ENCODE data around the gene RAB35.

Gene RAB35

DNA sequence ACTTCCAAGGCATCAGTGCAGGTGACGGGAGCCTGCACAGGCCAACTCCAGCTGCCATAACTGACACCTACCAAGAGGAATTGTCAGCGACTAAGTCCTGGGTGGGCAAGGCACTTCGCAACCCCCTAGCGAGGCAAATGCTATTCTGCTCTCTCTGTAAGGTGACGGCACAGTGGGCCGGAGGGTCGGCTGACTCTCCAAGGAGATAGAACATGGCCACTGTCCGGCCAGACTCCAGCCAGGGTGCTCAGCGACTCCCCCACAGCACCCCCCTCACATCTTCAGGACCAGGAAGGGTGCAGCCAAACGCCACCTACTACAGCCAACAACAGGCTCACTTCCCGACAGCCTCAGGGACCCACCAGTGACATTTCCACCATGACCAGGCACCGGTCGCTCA lies 13.2 kb downstream of the RAB35 start:
- no peak for DNase-seq (ENCODE audit: low read depth)

DNA sequence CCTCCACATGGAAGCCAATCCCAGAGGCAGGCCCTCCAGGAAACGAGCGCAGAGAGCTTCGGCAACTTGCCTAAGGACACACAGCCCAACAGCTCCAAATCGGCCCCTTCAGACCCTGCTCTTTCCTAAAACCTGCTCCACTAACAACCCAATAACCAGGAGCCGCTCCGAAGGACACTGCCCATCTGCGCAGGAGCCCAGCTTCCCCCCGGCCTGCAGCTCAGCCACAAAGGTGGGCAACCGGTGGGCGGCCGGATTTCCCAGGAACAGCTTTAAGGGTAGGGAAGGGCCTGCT lies 13.6 kb downstream of the RAB35 start:
- DNase-seq (ENCODE audit: low read depth): no peak

DNA sequence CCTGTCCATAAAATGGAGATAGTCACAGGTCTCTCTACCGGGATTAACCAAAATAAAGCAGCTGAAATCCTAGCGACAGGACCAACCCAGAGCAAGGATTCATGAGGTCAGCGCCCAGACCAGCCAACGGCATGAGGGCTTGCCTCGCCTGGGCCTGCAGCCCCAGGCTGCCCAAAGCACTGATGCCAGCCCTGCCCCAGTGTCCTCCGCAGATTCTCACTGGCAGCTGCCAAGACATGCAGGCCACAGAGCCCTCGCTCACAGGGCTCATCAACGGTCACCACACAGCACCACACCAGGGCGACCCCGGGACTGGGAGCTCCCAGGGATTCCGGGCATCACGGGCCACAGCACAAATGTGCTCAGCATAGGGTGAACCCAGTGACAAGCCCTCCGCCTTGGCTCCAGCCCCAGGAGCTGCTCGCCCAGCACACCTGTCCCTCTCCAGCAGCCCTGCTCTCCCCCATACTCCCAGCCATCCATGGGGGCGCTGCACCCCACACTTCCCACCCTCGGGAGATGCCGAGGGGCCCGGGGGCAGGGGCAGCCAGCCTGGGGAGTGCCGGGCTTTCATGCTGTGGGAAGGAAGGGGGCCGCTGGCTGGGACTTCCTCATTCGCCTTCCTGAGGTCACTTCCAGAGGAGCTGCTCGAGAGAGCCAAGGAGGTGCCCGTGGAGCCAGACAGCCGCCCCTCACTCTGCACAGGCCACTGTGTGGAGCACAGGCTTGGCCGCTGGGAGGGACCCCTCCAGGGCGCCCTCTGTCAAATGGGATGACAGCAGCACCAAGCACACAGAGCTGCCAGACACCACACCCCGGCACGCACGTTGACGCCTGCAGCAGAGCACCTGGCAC lies 14.1 kb downstream of the RAB35 start:
- DNase-seq (ENCODE audit: low read depth): no peak

DNA sequence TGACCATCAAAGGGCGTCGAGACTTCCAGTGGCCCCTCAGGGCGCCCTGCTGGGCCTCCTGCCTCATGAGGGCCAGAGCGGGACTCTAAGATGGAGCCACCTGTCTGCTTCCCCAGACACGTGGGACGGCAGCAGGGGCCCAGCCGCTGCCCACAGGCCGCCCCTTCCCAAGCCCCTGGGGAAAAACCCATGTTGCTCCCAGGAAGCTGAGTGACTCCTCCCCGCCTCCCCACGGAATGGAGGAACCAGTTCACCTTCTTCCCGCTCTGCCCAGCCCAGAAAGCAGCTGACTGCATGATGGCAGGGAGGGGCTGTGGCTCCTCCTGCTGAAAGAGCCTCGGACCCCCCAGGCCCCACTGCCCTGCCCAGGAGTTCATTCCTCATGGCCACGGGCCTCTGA lies 14.9 kb downstream of the RAB35 start:
- DNase-seq (ENCODE audit: low read depth): no peak

- DNase-seq (ENCODE audit: low read depth): no peak
Measured at GRCh38 chr12:120101182-120101581, 15.4 kb downstream of the RAB35 start.

- no peak for DNase-seq (ENCODE audit: low read depth)
Measured at GRCh38 chr12:120100630-120101029, 15.9 kb downstream of the RAB35 start.

DNA sequence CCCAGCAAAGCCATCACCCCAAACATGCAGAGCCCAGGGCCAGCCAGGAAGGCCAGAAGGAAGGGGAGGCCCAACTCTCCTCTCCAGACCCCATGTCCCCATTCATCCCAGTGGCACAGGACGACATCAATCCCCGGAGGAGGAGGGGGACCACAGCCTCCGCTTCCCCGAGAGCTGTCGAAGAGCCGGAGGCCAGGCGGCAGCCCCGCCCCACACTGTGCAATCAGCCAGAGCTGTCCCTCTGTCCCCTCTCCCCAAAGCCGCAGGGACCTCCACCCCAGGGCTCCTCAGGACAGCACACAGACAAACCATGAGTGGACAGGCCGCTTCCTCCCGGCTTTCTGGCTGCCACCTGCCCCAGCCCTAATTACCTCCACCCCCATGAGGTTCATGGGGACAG lies 16.8 kb downstream of the RAB35 start:
- no peak for DNase-seq (ENCODE audit: low read depth)

GRCh38 chr12:120098756-120099470 lies 17.6 kb downstream of the RAB35 start:
- no peak for DNase-seq (ENCODE audit: low read depth)

DNA sequence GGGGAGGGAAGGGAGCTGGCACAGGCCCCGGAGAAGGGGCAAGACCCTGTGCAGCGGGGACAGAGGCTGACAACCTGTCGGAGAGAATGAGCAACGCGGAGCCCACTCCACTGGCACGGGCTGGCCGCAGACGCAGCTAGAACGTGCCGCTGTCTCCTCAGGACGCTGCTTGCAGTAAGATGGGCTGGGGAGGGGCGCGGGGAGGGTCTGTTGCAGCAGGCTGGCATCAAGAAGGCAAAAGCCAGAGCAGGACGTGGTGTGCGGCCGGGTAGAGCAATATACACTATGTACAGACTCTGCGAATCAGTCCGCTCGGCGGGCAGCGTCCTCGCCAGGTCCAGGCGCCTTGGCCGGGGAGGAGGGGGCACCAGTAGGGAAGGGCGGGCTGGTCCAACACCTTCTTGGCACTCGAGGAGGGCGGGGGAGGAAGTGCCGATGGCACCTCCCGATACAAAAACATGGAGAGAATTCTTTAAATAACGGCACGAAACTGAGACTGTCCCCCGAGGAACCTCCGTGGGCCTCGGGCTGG lies 19.8 kb downstream of the RAB35 start:
- DNase-seq (ENCODE audit: low read depth): no peak

- no peak for DNase-seq (ENCODE audit: low read depth)
Measured at GRCh38 chr12:120095736-120096135, 20.8 kb downstream of the RAB35 start.

- no peak for DNase-seq (ENCODE audit: low read depth)
Measured at GRCh38 chr12:120095331-120095730, 21.2 kb downstream of the RAB35 start.

DNA sequence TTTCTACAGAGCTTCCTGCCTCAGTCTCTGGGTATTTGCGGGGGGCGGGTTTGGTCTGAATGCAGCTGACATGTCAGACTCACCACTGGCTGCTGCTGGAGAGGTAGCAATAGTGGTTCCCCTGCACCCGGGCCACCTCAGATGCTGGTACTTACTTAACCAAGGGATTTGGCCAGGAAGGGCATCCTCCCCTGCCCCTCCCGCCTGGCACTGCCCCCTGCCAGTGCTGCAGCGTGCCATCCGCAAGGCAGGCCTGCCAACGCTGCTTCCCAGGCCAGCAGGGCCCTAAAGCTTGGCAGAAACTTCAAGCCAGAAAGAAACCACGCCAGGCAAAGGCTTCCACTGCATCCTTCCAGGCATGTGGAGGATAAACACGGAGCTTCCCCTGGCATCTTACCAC lies 22.1 kb downstream of the RAB35 start:
- no peak for DNase-seq (ENCODE audit: low read depth)

- no peak for DNase-seq (ENCODE audit: low read depth)
Measured at GRCh38 chr12:120093592-120094355, 22.8 kb downstream of the RAB35 start.

GRCh38 chr12:120093336-120093591 lies 23.3 kb downstream of the RAB35 start:
- DNase-seq (ENCODE audit: low read depth): no peak

DNA sequence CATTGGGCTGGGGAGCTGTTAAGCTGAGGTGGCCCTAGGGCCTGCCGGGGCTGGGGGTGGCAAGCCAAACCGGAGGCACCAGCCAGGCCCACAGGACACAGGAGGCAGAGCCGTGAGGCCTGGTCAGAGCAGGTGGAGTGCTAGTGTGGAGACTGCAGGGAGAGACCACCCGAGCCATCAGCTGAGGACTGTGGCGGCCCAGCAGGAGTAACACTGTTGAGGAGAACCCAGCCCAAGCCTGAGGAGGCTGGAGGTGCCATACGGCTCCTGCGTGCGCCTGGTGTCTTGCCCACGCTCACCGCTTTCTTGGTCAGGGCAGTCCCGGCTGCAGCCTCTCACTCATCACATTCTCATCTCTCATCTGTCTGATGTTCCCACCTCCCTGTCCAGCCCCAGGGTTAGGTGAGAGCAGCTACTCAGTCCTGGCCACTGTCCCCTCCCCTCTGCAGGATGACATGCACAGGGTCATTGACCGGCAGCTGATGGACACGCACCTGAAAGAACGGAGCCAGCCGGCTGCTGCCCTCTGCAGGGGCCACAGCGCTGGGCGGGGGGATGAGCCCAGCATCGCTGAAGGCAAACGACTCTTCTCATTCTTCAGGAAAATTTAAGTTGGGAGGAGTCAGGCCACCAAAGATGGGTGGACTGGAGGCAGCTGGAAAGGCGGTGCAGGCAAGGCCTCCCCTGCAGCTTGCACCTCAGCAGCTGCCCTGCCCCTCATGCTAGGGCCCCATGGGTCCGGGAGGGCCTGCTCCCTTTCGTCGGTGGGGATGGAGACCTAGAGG lies 23.8 kb downstream of the RAB35 start:
- DNase-seq (ENCODE audit: low read depth): no peak

DNA sequence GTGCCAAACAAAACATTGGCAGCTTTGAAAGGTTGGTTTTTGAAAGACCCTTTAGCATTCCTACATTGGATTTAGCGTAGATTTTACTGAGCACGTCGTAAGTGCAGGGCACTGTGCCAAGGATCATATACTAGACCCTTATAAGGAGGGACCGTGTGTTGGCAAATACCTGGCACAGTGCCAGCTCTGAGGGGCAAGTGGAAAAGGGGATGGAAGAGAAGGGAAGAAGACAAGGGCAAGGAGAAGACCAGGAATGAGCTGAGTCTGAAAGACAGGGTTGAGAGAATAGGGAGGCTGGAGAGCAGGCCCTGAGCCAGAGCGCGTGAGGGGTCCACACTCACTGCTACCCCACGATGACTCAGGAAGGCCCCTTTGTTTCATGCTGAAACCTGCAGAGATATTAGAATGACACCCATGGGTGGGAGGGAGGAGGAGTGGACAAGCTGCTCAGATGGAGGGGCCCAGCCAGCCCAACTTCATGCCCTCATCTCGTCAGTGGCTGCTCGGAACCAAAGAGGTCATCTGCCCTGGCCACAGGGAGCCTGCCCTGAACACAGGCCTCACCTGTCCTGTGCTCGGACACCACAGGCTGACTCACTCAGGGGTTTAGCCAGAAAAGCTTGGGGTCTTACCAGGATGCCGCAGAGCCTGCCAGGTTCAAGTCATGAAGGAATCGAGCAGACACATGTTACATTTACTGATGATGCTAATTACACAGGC lies 25.0 kb downstream of the RAB35 start:
- no peak for DNase-seq (ENCODE audit: low read depth)

- DNase-seq (ENCODE audit: low read depth): no peak
Measured at GRCh38 chr12:120090626-120091295, 25.8 kb downstream of the RAB35 start.

DNA sequence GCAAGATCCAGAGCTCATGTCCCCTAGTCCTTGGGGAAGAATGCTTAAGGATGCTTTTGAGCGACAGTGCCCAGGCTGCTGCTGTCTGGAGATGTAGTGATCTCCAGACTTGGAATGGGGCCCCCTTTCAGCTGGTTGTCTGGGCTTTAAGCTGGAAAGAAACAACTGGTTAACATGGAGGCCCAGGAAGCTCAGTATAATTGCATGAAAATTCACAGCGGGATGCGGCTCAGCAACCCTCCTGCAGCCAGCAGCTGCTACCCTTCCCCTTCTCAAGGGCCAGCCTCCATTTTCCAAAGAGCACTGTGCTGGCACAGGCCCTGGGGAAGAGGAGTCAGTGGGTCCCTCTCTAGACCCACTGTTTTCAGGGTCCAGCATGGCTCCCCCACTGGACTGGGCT lies 26.3 kb downstream of the RAB35 start:
- no peak for DNase-seq (ENCODE audit: low read depth)

DNA sequence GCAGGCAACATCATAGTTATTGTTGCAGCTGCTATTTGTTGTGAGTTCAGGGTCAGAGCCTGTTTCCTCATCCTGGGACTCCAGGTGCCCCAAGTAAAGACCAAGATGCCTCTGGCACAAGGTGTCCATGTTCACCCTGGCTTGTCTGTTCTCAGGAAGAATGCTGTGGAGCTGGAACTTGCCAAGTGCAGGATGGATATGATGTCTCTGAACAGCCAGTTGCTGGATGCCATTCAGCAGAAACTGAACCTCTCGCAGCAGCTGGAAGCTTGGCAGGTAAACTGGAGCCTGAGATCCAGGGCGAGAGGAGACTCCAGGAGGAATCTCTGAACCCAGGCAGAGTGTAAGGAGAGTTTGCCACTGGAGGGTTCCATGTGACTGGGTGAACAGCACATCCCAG lies 26.8 kb downstream of the RAB35 start:
- no peak for DNase-seq (ENCODE audit: low read depth)

GRCh38 chr12:120089105-120089504 lies 27.4 kb downstream of the RAB35 start:
- no peak for DNase-seq (ENCODE audit: low read depth)
